GM18517 (cell line): ENCODE measurements around the gene PEX1.
"Not testable (repeated sequence)": the region's sequence is repeated elsewhere in the genome, so short reads cannot be mapped to it uniquely, and the experiment has no call there.

ENCODE experiments used
- ATAC-seq: cut with Tn5 transposase; IDR thresholded peaks from one replicate; pipeline ENCODE4 v1.9.1; 2021; ENCODE audit warnings: mild to moderate bottlenecking, moderate library complexity; ENCODE audit not compliant: unreplicated experiment

Gene PEX1

GRCh38 chr7:92461027-92462003 is 67.0 kb downstream of the PEX1 start:
- peak; percentile 65 for ATAC-seq

- no peak for ATAC-seq
Observed at GRCh38 chr7:92460510-92460909, 67.8 kb downstream of the PEX1 start.

- ATAC-seq: no peak
Observed at GRCh38 chr7:92460109-92460508, 68.2 kb downstream of the PEX1 start.

- no peak for ATAC-seq
Observed at GRCh38 chr7:92456236-92456635, 72.1 kb downstream of the PEX1 start.

GRCh38 chr7:92451645-92452044 is 76.7 kb downstream of the PEX1 start:
- no peak for ATAC-seq

GRCh38 chr7:92448205-92448747 is 80.0 kb downstream of the PEX1 start:
- peak; percentile 46 for ATAC-seq

- peak; percentile 81 for ATAC-seq
Observed at GRCh38 chr7:92447345-92448204, 80.7 kb downstream of the PEX1 start, which contains the start of gene GATAD1. TSS of gene GATAD1 (plus strand) at chr7:92447482. CDS start at chr7:92447730, 248 bp downstream.

GRCh38 chr7:92446869-92447344 is 81.4 kb downstream of the PEX1 start:
- ATAC-seq: no peak

GRCh38 chr7:92442720-92443119 is 85.6 kb downstream of the PEX1 start:
- not testable (repeated sequence) for ATAC-seq

- no peak for ATAC-seq
Observed at GRCh38 chr7:92437956-92438491, 90.3 kb downstream of the PEX1 start.
